Rectal smooth muscle tissue (tissue), 1 donor: ENCODE measurements around the gene SYT9.

Experiments used
- H3K27ac ChIP-seq: one replicate; pipeline ENCODE4 v1.7.0; 2013; ENCODE audit warnings: low read depth, low read length, inconsistent platforms
- H3K27me3 ChIP-seq: one replicate; pipeline ENCODE4 v1.7.0; 2013; ENCODE audit warnings: low read length; ENCODE audit not compliant: control insufficient read depth, insufficient read depth
- H3K36me3 ChIP-seq: one replicate; pipeline ENCODE4 v1.7.0; 2013; ENCODE audit warnings: low read length; ENCODE audit not compliant: control insufficient read depth, insufficient read depth
- H3K4me1 ChIP-seq: one replicate; pipeline ENCODE4 v1.7.0; 2013; ENCODE audit warnings: low read length; ENCODE audit not compliant: control insufficient read depth, insufficient read depth
- H3K4me3 ChIP-seq: one replicate; pipeline ENCODE4 v1.7.0; 2013; ENCODE audit warnings: low read length
- H3K9ac ChIP-seq: one replicate; pipeline ENCODE4 v1.7.0; 2013; ENCODE audit warnings: low read length

SYT9 gene

DNA sequence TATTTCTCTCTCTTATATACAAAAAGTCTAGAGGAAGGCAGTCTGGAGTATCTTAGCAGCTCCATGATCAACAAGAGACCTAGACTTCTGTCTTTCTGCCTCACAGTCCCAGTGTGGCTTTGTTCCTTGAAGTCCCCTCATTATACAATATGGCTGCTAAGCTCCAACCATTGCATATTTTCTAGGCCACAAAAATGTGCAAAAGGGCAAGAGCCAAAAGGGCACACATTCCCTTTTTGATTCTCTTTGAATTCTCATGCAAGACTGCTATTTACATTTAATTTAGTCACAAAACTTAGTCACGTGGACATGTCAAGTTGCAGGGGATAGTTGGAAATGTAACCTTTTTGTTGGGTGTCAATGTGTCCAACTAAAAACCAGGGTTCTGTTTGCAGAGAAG is 169.4 kb downstream of the SYT9 start:
- Histone ChIP-seq H3K4me3 (no peak overlapping the region), H3K36me3 (no peaks in the 10 kb centered on the region), H3K27me3 (no peaks in the 10 kb centered on the region), H3K9ac (no peak overlapping the region), H3K27ac (no peak overlapping the region), H3K4me1 (no peaks in the 10 kb centered on the region)

DNA sequence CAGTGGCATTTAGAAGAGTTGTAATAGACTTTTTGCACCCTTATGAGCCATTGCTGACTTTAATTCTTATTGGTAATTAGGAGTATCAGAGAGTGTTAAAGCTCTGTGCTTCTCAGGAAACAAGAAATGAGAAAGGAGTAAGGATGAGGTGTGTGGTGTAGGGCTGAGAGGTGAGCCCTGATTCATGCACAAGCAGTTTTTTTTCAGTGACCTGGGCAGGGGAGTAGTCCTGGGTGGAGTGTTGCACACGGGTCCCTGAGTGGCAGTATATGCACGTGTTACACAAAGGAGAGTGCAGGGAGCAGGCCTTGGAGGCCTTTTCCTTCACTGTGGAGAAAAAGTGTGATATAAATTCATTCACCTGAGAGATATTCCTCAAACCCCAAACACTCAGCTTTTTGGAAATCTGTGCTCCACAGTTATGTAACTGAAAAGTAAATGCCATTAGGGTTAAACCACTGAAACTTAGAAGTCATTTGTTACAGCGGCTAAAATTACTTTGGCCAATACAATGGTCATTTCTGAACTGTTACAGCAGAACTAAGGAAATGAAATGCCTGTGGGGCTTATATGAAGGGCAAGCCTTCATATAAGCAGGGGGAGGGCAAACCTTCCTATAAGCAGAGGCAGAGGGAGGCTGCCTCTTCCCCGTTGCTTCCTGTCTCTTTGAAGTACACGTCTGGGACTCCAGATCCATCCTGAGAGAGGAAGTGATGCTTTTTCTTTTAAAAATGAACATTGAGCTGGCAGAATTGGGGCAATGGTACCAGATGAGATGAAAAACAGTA is 171.0 kb downstream of the SYT9 start:
- no peak overlapping the region for H3K4me3 ChIP-seq
- H3K9ac ChIP-seq = no peak overlapping the region
- H3K27me3 ChIP-seq = no peaks in the 10 kb centered on the region
- no peaks in the 10 kb centered on the region for H3K4me1 ChIP-seq
- no peaks in the 10 kb centered on the region for H3K36me3 ChIP-seq
- H3K27ac ChIP-seq = no peak overlapping the region

DNA sequence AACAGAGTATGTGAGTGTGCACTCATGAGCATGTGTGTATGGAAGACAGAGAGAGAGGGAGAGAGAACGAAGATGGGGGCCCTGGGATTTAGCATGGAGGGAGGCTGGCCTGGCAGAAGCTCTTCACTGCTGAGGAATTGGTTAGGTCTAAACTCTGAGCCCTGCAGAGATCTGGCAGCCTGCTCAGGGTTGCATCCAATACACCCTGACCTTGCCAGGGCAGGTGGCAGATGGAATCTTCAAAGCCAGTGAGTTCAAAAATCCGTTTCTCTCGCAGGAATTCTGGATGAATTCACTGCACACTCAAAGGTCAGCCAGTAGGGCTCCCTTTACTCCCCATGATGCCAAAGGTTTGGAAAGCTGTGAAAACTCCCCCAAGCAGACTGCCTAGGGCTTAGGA is 172.2 kb downstream of the SYT9 start:
- H3K27ac ChIP-seq = no peak overlapping the region
- no peak overlapping the region for H3K4me3 ChIP-seq
- H3K4me1 ChIP-seq = no peaks in the 10 kb centered on the region
- H3K27me3 ChIP-seq = no peaks in the 10 kb centered on the region
- no peaks in the 10 kb centered on the region for H3K36me3 ChIP-seq
- H3K9ac ChIP-seq = no peak overlapping the region

DNA sequence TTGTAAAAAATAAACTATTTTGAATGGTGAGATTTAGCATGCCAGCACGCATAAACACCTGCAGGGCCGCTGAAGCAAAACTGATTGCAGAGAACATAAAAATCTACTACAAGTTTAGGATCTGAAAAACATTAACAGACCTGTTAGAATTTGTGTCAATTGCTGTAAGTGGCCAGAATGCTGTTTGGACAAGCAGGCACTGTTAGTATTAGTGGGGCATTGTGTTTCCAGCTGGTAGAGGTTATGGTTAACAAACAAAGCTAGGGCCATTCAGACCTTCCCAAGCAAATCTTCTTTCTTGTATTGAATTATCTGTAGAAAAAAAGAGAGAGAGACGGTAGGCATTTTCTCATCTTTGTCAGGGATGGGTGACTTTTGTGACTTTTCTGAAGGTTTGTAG is 176.0 kb downstream of the SYT9 start:
- H3K4me3 ChIP-seq = no peak overlapping the region
- H3K36me3 ChIP-seq = no peaks in the 10 kb centered on the region
- no peak overlapping the region for H3K9ac ChIP-seq
- no peak overlapping the region for H3K27ac ChIP-seq
- H3K27me3 ChIP-seq = no peaks in the 10 kb centered on the region
- no peaks in the 10 kb centered on the region for H3K4me1 ChIP-seq

DNA sequence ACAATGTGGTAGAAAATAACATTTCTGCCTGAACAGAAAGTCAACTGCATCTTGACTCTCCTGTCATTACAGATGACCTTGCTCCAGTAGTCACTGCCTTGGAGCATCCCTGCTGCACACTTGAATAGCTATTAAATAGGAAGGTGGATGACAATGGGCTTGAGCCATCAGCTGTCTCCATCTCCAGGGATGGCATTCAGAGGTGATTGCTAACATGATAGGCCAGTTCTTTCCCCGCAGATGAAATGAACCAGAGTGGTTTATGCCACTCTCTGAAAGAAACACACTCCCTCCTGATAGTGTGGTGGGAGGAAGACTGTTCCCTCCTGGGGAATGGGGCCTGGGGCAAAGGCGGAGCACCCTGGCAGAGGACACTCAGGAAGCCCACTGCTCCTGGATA is 176.5 kb downstream of the SYT9 start:
- Histone ChIP-seq H3K36me3 (no peaks in the 10 kb centered on the region), H3K27ac (no peak overlapping the region), H3K9ac (no peak overlapping the region), H3K4me3 (no peak overlapping the region), H3K4me1 (no peaks in the 10 kb centered on the region), H3K27me3 (no peaks in the 10 kb centered on the region)

DNA sequence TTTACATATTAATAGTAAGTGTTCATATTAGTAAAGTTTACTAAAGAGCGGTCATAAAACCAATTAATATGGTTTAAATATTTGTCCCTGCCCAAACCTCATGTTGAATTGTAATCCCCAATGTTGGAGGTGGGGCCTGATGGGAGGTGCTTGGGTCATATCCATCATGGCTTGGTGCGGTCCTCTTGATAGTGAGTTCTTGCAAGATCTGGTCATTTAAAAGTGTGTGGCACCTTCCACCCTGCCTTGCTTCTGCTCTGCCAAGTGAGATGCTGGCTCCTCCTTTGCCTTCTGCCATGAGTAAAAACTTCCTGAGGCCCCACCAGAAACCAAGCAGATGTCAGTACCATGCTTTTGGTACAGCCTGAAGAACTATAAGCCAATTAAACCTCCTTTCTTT is 178.8 kb downstream of the SYT9 start:
- Histone ChIP-seq H3K27ac (no peak overlapping the region), H3K9ac (no peak overlapping the region), H3K27me3 (no peaks in the 10 kb centered on the region), H3K4me3 (no peak overlapping the region), H3K4me1 (no peaks in the 10 kb centered on the region), H3K36me3 (no peaks in the 10 kb centered on the region)

DNA sequence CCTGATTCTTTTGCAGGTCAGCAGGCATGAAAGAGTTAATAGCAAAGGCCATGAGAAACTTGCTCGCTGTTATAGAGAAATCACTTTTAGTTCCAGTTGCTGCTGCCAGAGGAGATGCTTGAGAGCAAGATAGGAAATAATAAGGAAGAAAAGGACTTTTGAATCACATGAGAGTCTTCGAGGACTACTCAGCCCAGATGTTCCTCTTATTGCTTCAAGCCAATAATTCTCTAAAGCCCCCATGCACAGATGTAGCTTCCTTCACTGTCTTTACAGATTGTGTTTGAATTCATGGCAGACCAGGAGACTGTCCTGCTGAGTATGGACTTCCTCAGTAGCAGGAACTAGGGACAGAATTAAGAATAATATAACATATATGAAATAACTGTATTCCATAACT is 183.5 kb downstream of the SYT9 start:
- no peak overlapping the region for H3K4me3 ChIP-seq
- H3K27me3 ChIP-seq = no peaks in the 10 kb centered on the region
- no peak overlapping the region for H3K9ac ChIP-seq
- H3K36me3 ChIP-seq = no peaks in the 10 kb centered on the region
- no peaks in the 10 kb centered on the region for H3K4me1 ChIP-seq
- no peak overlapping the region for H3K27ac ChIP-seq

DNA sequence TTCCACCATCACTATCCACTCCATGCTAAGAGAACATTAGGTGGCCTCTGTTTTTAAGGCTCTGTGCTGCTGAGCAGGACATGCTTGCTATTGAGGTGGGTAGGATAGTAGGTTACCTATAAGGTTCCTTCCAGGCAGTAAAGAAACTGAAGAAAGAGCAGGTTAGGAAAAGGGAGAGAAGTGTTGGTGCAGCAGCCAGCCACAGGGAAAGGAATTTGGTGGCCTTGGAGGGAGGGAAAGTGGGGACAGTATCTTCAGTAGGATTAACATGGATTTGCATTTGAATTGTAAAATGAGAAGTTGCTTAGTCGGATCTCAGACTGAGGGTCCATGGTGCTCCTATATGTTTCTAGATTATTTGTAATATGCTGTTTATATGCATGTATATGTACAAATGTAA is 184.4 kb downstream of the SYT9 start:
- Histone ChIP-seq H3K27me3 (no peaks in the 10 kb centered on the region), H3K9ac (no peak overlapping the region)

DNA sequence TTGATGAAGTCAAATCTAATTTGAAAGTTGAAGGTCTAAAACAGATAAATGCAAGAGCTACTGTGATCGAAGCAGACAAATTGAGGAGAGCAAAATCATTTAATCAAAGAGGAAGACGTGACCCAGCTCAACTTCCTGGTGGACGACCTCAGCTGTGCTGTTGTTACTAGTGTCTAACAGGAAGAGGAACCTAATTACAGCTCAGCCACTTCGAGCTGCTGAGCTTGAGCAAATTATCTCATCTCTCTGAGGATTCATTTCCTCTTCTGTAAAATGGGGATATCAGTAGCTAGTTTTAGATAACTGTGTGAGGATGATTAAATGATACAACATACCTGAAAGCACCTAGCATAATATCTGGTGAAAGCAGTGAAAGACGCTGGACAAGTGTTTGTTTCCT is 185.0 kb downstream of the SYT9 start:
- Histone ChIP-seq H3K4me3 (no peak overlapping the region), H3K36me3 (no peaks in the 10 kb centered on the region), H3K9ac (no peak overlapping the region), H3K4me1 (no peaks in the 10 kb centered on the region), H3K27me3 (no peaks in the 10 kb centered on the region), H3K27ac (no peak overlapping the region)

More for the DNA sequence above, 184.4 kb downstream of the SYT9 start:
- Histone ChIP-seq H3K4me1 (no peaks in the 10 kb centered on the region), H3K36me3 (no peaks in the 10 kb centered on the region), H3K27ac (no peak overlapping the region), H3K4me3 (no peak overlapping the region)

DNA sequence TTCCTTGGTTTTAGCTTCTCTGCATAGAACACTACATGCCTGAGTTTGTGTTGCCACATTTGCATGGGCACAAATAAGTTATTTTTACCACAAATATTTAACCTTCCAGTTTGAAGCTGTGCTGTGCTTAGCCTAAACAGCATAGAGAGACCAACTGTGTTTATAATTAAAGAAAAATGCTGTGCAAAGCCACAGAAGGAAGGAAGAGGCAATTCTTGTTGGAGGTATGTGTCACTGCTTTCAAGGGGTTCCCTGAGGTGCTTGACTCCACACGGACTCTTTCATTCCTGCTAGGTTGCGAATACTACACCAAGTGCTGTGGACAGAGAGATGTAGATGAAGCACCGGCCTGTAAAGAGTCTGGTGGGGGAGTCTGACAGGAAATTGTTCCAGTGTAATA is 186.0 kb downstream of the SYT9 start:
- no peak overlapping the region for H3K9ac ChIP-seq
- H3K4me3 ChIP-seq = no peak overlapping the region
- H3K27me3 ChIP-seq = no peaks in the 10 kb centered on the region
- no peak overlapping the region for H3K27ac ChIP-seq
- no peaks in the 10 kb centered on the region for H3K4me1 ChIP-seq
- H3K36me3 ChIP-seq = no peaks in the 10 kb centered on the region

DNA sequence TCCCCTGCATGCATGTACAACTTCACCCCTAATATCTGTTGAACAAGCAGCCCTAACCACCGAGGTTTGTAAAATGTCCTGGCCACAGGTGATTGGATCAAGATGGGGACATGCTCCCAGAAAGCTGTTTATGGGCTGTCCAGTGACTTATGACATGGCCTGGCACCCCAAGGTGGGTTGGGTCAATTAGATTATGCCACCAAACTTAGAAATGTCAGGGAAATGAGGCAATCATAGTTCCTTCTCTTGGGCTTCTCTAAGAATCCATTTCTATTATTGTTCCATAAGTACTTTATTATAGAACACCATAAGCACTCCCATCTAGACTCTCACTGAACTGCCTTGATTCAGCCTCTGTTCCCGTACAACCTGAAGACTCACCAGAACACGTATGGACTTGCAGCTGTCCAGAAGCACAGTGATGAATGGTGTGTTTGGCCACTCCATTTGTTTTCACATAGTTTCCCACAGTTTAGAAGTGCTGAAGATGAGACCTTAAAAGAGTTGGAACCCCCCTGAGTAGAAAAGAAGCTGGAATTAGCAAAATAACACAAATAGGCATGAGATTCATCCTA is 188.1 kb downstream of the SYT9 start:
- Histone ChIP-seq H3K27ac (no peak overlapping the region), H3K27me3 (peaks cover 2% of the 10 kb centered on the region), H3K4me3 (no peak overlapping the region), H3K36me3 (no peaks in the 10 kb centered on the region), H3K4me1 (no peaks in the 10 kb centered on the region), H3K9ac (no peak overlapping the region)

DNA sequence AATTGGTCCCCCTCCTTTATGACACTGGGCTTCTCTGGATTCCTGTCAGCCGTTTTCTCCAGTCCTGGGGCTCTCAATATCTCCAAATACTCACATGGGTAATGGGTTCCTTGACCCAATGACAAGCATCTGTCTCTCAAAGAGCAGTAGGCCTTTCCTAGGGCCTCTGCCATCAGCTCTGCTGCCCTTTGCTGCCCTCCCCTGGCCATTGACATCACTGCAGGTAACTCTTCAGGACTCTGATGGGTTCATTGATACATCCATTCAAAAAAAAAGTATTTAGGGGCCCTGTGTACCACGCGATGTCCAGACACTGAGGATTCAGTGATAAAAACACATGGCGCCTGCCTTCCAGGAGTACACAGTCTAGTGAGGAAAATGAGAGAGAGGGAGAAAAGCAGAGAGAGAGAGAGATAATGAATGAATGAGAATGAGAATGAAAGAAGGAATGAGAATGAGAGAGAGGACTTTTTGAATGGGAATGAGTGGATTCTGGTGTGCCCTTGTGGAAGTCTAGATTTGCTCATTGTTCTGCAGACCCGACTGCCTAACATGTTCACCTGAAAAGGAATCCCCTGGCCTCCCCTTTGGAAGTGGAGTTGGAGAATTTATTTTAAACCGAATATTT is 191.0 kb downstream of the SYT9 start:
- Histone ChIP-seq H3K4me1 (no peaks in the 10 kb centered on the region), H3K27ac (no peak overlapping the region), H3K4me3 (no peak overlapping the region), H3K9ac (no peak overlapping the region), H3K27me3 (peaks cover 2% of the 10 kb centered on the region), H3K36me3 (no peaks in the 10 kb centered on the region)
